Measurements from ENCODE around the gene GRIA3. TPM values are rescaled to one million over a fixed set of nuclear protein-coding genes. Genes with fewer than 3 reads are reported as not detected.
A peak's percentile ranks its signal among the peaks of the same experiment; 100 is the strongest.

GRIA3 gene
- 0.06 TPM in 1 of 2 replicates, not detected in the other for total RNA-seq (2014; rRNA removed; shearing (Covaris generic))

- DNase-seq (ENCODE audit: low spot score), result no peak
These were observed at the start of gene GRIA3 for GRCh38 chrX:123184219-123184865. GRIA3 (plus strand) TSS chrX:123184278; CDS start chrX:123184536, 258 bp downstream.

GRCh38 chrX:123138473-123138872 lies 45.6 kb upstream of the GRIA3 start:
- DNase-seq (ENCODE audit: low spot score), result no peak

DNA sequence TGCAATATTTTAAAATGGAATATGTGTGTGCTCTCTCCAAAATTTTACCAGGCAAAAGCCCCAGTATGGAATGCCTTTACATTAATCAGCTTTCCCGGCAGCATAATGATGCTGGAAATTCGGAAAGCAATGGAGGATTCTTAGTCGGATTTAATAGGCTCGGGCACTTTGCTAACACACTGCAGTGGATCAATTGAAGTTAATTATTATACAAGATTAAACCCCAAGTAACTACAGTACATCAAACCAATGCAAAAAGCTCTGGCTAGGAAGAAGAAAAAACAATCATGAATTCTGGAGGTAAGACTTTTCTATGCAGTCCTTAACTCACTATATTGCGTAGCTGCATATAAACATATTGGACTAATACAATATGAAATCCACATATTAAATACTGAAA lies 43.6 kb upstream of the GRIA3 start:
- DNase-seq (ENCODE audit: low spot score), result no peak

DNA sequence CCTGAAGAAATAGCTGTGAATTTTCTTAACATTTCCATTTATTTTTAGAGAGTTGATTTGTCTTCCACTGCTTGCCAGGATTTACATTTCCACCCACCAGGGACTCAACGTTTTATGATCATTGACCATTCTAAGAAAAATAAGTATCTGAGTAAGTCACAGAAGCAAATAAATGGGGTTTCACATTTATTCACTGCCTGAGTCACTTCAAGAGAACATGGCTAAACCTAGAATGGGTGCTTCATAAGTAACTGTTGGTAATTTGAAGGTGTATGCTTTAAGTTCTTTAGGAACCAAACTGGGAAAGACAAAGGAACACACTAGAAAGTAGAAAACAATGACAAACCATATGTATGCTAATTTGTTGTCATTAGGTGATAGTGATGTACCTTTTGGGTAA lies 43.2 kb upstream of the GRIA3 start:
- DNase-seq (ENCODE audit: low spot score), result no peak

DNA sequence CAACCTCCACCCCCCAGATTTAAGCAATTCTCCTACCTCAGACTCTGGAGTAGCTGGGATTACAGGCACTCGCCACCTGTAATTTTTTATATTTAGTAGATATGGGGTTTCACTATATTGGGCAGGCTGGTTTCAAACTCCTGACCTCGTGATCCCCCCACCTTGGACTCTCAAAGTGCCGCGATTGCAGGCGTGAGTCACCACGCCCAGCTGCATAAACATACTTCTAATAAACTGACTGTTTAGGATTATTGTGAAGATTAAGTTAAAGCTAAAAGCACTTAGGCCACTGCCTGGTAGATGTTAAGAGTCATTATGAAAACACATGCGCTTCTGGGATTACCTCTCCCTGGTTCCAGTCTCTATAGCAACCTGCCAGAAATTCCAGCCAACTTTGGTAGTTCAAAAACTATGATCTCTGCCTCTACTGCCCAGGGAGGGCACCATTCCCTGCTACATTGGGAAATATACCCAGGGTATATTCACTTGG lies 30.2 kb upstream of the GRIA3 start:
- peak; percentile 65 for DNase-seq (ENCODE audit: low spot score)

GRCh38 chrX:123155327-123155726 lies 28.8 kb upstream of the GRIA3 start:
- DNase-seq (ENCODE audit: low spot score), result no peak

DNA sequence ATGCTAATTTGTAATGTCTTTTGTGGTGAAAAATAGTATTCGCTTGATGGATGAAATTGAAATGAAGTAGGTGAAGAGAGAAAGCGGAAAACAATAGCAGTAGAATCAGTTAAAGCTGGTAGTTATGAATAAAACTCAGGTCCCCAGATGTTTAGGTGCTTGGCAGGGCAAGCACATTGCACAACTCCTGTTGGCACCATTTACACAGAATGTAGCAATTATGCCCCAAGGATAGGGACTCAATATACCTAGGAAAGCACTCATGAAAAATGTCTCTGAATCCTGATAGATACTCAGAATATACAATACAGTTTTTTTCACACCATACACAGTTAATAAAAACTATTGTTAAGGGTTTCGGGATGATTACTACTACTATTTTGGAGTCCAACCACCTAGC lies 26.5 kb upstream of the GRIA3 start:
- no peak for DNase-seq (ENCODE audit: low spot score)

DNA sequence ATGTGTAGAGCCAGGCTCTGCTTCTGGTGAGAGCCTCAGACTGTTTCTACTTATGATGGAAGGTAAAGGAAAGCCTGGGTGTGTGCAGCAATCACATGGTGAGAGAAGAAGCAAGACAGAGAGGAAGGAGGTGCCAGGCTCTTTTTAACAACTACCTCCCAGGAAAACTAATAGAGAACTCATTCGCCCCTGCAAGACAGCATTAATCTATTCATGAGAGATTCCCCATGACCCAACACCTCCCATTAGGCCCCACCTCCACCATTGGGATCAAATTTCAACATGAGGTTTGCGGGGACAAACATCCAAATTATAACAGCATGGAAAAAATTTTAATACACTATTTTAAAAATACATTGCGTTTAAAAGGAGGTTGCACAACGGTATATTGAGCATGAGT lies 24.7 kb upstream of the GRIA3 start:
- DNase-seq (ENCODE audit: low spot score), result no peak

- DNase-seq (ENCODE audit: low spot score), result no peak
These were observed 16.5 kb upstream of the GRIA3 start for GRCh38 chrX:123167621-123168020.

DNA sequence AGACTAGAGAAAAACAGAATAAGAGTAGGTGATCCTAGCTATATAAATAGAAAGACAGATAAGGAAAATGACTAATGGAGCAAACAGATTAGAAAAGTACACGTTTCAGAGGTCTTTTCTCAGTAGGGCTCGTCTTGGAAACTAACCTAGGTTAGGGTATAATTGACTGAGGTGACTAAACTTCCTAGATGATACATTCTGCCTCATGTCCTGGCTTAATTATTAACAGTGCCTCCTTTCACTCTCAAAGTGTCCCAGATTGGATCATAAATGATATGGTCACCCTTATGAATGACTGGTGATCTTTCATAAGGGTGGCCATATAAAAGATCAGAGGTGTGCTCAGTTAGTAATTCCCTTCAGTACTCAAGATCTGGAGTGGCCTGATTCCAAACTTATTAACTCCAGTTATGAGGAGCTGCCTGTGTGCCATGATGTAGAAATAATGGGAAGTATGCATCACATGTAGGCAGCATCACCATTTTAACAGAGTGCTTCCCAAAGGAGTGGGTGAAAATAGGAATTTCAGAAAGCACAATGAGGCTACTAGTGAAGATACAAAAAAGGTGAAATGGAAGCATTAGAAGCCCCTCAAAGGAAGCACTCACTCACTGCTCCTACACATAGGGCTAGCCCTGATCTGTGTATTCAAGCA lies 14.7 kb upstream of the GRIA3 start:
- DNase-seq (ENCODE audit: low spot score), result no peak

DNA sequence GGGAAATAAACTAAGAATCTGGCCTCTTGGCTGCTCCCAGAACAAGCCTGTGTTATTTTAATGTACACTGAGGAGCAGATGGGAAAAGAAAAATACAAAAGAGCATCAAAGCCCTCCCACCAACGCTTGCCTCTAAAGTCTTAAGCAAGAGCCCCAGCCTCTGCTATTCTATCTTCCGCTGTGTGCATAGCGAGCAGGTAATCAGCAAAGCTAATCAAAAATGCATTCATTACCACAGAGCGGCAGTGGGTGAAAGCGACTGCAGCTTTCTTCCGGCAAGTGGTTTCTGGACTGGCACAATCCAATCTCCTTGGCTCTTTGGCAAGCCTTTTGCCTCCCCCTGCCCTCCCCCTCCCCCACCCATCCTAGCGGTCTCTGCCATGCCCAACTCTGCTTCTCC lies 13.5 kb upstream of the GRIA3 start:
- DNase-seq (ENCODE audit: low spot score), result no peak

- DNase-seq (ENCODE audit: low spot score), result no peak
These were observed 12.3 kb upstream of the GRIA3 start for GRCh38 chrX:123171781-123172180.

GRCh38 chrX:123172869-123173268 lies 11.2 kb upstream of the GRIA3 start:
- no peak for DNase-seq (ENCODE audit: low spot score)

DNA sequence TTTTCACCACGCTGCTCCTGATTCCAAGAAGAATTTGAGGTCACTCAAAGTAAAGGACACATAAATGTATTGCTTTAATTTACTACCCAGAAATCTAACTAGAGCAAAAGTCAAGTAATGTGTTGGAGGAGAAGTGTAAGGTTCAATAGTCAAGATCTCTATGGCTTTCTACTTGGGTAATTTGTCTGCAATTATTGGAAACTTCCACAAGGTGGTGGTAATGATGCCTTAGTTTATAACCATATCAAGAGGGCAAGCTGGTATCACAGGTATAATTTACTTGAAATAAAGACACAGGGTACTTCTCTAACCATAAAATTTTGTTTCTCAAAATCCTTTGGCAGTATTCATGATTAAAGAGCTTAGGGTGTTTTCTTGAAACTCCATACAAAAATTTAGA lies 10.2 kb upstream of the GRIA3 start:
- DNase-seq (ENCODE audit: low spot score), result peak; percentile 32

GRCh38 chrX:123175366-123176122 lies 8.5 kb upstream of the GRIA3 start:
- no peak for DNase-seq (ENCODE audit: low spot score)

DNA sequence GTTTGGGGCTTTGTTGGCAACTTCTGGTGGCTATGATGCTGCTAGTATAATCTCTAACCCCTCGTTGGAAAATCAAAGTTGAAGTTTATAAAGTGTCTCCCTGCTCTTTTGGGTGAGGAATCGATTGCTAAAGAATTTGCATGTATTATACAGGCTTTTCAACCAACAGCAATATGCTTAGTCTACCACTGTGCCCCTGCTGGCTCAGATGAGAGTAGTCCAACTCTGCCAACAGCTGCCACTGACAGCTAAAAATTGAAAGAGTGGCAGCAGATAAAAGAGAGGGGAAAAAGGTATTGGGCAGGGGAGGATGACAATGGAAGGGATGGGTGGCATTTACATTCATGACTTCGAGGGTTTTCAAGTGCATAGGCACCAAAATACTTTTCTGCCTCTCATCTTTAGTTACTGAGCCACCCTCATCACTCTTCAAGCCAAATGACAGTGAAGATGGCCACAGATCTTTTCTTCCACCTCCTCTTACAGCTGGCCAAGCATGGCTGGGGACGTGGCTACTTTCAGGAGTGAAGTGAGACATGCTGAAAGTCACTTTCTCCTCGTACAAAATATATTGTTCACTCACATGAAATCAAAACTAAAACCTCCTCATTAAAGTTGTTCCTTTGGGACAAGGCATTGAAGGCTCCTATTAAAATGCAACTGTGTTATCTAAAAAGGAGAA lies 2.7 kb upstream of the GRIA3 start:
- DNase-seq (ENCODE audit: low spot score), result no peak

DNA sequence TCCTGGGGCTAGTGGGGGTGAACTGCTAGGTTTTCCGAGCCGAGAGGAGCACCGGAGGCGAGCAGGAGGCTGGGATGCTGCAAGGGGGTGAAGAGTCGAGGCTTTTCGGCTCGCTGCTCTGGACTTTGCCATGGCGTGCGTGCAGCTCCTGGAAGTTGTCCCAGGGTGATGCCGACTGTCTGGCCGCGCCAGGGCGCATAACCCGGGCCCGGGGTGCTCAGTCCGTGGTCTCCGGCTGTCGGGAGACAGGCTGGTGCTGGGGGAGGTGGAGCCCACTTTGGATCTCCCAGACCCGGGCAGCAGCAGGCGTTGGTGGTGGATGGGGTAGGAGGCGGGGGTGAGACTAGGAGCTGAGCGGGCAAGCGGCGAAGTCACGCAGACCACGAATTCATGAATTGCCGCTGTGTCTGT lies 793 bp downstream of the GRIA3 start:
- DNase-seq (ENCODE audit: low spot score), result no peak

DNA sequence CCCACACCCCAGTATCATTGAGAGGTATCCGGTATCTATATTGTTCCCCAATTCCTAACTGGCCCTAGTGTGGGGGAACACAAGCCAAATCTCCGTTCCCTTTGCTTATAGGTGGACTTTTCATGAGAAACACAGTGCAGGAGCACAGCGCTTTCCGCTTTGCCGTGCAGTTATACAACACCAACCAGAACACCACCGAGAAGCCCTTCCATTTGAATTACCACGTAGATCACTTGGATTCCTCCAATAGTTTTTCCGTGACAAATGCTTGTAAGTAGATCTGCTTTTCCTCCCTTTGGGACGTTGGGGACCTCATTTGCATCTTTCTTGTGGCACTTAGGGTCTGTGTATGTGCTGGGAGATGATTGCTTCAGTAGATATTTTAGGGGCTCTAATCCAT lies 1.6 kb downstream of the GRIA3 start:
- DNase-seq (ENCODE audit: low spot score), result no peak

DNA sequence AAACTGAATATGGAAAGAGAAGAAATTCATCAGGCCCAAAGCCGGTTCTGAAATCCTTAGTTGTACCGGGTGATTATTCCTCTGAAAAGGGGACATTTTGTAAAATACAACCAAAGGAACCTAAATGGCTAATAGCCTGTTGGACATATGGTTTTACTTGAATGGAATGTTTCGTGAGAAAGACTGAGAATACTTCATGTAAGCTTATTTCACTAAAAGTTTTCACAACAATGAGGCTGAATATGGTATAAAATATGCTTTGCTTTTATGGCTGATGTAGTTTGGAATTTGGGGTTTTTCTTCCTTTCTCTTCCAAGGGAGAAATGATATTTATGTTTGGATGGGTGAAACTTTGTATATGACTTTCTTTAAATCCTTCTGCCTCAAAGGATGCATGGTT lies 2.7 kb downstream of the GRIA3 start:
- DNase-seq (ENCODE audit: low spot score), result no peak

DNA sequence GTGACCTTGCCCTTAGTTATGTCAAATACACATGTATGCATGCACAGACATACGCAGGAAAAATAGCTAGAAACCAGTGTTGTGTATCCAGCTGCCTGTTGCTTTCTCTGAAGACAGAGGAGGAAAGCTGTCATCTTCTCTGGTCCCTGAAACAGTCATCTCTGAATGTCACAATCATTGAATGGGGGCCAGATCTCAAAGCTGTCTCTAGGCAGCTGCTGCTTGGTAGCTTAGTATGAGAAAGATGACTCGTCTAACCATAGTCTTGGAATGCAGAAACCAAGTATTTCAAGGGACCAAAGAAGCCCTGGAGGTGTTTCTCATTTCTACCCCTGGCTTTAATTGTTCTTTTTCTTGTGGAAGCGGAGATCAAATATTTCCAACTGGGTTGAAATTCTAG lies 4.0 kb downstream of the GRIA3 start:
- no peak for DNase-seq (ENCODE audit: low spot score)

GRCh38 chrX:123189338-123189737 lies 5.3 kb downstream of the GRIA3 start:
- DNase-seq (ENCODE audit: low spot score), result no peak

GRCh38 chrX:123190096-123190495 lies 6.0 kb downstream of the GRIA3 start:
- no peak for DNase-seq (ENCODE audit: low spot score)
